ENCODE results near the gene SDCCAG8.

SDCCAG8 gene

DNA sequence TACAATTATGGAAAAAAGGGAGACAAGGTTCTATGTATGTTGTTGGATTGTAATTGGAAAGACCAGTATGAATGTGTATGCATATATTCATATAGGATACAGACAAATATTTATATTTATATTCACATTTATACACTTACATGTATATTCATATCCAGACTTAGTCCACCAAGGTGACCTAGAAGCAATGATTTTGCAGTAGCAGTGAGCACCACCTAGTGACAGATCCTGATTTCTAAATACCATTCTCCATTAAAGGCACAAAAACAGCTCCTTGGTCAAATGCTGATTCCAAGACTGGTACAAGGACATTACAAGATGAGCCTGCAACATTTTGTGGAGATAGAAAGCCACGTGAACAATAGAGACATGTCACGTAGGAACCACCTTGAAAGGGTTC is 153.4 kb downstream of the SDCCAG8 start:
- CTCF ChIA-PET = interaction anchor here (1.4 kb wide), 1 partner anchor 66 kb away, joined by 3 read pairs; no protein-coding TSS in a partner anchor
- TF ChIP-seq FOXA1 (IDR thresholded peaks at IDR 0.05) (no peak), ELF4 (IDR thresholded peaks at IDR 0.05) (no peak), LEF1 (IDR thresholded peaks at IDR 0.05; ENCODE audit: borderline replicate concordance) (no peak), CTBP1 (IDR thresholded peaks at IDR 0.05; ENCODE audit: borderline replicate concordance) (no peak), SUZ12 (IDR thresholded peaks at IDR 0.05) (no peak), SP1 (IDR thresholded peaks at IDR 0.05) (no peak), BHLHE40 (IDR thresholded peaks at IDR 0.05; ENCODE audit: borderline replicate concordance) (no peak), FOXM1 (IDR thresholded peaks at IDR 0.05; ENCODE audit: borderline replicate concordance) (no peak), ZNF384 (IDR thresholded peaks at IDR 0.05) (no peak), FOXK2 (IDR thresholded peaks at IDR 0.05) (no peak), TARDBP (IDR thresholded peaks at IDR 0.05) (no peak), L3MBTL2 (conservative IDR thresholded peaks at IDR 0.05) (no peak), NFRKB (IDR thresholded peaks at IDR 0.05) (no peak), HDGF (IDR thresholded peaks at IDR 0.05; ENCODE audit: borderline replicate concordance) (no peak), ARNT (IDR thresholded peaks at IDR 0.05) (no peak)
- TF ChIP-seq, protein P1, sequence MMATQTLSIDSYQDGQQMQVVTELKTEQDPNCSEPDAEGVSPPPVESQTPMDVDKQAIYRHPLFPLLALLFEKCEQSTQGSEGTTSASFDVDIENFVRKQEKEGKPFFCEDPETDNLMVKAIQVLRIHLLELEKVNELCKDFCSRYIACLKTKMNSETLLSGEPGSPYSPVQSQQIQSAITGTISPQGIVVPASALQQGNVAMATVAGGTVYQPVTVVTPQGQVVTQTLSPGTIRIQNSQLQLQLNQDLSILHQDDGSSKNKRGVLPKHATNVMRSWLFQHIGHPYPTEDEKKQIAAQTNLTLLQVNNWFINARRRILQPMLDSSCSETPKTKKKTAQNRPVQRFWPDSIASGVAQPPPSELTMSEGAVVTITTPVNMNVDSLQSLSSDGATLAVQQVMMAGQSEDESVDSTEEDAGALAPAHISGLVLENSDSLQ (IDR thresholded peaks at IDR 0.05) = no peak
- POLR2A ChIA-PET = no interaction called here
- no peak for DNase-seq (ENCODE audit: extremely low spot score)

DNA sequence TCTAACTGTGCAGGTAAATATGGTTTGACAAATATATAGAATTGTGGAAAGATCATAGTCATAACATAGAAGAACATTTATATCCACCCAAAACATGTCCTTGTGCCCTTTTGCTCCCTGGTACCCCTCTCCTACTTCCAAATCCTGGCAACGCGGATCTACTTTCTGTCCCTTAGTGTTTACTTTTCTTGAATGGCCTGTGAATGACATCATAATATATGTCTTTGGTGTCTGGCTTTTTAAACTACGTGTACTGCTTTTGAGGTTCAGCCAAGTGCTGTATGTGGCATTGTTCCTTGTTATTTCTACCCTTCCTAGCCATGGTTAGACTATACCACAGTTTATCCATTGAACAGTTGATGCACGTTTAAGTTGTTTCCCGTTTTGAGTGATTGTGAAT is 155.6 kb downstream of the SDCCAG8 start:
- no peak for TF ChIP-seq ZNF384 (IDR thresholded peaks at IDR 0.05)
- TF ChIP-seq SUZ12 (IDR thresholded peaks at IDR 0.05) = no peak
- TF ChIP-seq NFRKB (IDR thresholded peaks at IDR 0.05) = no peak
- TF ChIP-seq LEF1 (IDR thresholded peaks at IDR 0.05; ENCODE audit: borderline replicate concordance) = no peak
- no peak for TF ChIP-seq ELF4 (IDR thresholded peaks at IDR 0.05)
- DNase-seq (ENCODE audit: extremely low spot score) = no peak
- POLR2A ChIA-PET = no interaction called here
- CTCF ChIA-PET = no interaction called here

GRCh38 chr1:243413431-243414151 is 157.8 kb downstream of the SDCCAG8 start:
- no peak for TF ChIP-seq ELF4 (IDR thresholded peaks at IDR 0.05)
- no peak for TF ChIP-seq CTBP1 (IDR thresholded peaks at IDR 0.05; ENCODE audit: borderline replicate concordance)
- no peak for TF ChIP-seq NFRKB (IDR thresholded peaks at IDR 0.05)
- no peak for TF ChIP-seq ARNT (IDR thresholded peaks at IDR 0.05)
- TF ChIP-seq HDGF (IDR thresholded peaks at IDR 0.05; ENCODE audit: borderline replicate concordance) = no peak
- DNase-seq (ENCODE audit: extremely low spot score) = no peak
- ChIA-PET CTCF (no interaction called here), POLR2A (no interaction called here)

DNA sequence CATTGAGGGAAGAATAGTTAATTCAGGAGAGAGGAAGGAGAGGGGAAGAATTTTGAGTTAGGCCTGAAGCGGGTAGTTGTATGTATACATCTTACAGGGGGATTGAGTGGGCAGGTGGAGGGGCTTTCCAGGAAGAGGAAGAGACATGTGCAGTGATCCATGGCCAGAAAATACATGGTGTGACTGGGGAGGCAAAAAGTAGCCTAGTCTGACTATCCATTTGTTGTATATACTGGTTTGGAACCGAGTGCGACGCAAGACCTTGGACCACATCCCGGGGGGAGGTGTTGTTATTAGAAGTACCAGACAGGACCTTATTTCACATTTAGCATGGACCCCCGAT is 158.3 kb downstream of the SDCCAG8 start:
- TF ChIP-seq, protein P1 (IDR thresholded peaks at IDR 0.05) = no peak
- no peak for TF ChIP-seq ZNF384 (IDR thresholded peaks at IDR 0.05)
- TF ChIP-seq NFRKB (IDR thresholded peaks at IDR 0.05) = no peak
- no peak for TF ChIP-seq ELF4 (IDR thresholded peaks at IDR 0.05)
- TF ChIP-seq SUZ12 (IDR thresholded peaks at IDR 0.05) = no peak
- no peak for TF ChIP-seq BHLHE40 (IDR thresholded peaks at IDR 0.05; ENCODE audit: borderline replicate concordance)
- TF ChIP-seq FOXM1 (IDR thresholded peaks at IDR 0.05; ENCODE audit: borderline replicate concordance) = no peak
- no peak for DNase-seq (ENCODE audit: extremely low spot score)
- POLR2A ChIA-PET = no interaction called here
- CTCF ChIA-PET = interaction anchor here (0.5 kb wide), 1 partner anchor 13 kb away, joined by 3 read pairs; no protein-coding TSS in a partner anchor

DNA sequence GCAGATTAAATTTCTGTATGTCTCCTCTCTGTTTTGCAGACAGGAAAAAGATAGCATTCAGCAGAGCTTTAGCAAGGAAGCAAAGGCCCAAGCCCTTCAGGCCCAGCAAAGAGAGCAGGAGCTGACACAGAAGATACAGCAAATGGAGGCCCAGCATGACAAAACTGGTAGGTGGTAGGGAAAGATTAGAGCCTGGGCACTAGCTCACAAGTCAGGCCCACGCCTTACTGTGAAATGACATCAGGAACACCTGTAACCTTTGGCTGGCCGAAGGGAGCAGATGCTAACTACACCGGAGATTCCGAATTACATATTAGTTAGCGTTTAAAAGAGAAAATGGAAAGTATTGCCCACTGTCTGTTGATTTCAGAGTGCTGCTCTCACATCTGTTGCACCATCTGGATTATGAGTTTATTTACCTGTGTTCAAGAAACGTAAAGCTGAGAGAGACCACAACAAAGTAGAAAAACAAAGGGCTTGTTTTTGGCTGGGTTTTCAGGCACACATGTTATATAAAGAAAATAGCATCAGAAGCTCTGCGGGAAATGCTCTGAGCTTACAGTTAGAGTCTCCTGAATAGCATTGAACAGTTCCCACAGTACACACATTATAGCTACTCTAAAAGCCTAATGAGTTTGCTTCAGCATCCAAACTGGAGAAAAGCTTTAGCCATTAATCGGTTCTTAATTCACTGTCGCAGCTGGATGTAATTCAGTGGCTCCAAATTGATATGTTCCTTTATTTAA is 160.0 kb downstream of the SDCCAG8 start:
- no peak for TF ChIP-seq FOXK2 (IDR thresholded peaks at IDR 0.05)
- TF ChIP-seq NFRKB (IDR thresholded peaks at IDR 0.05) = no peak
- TF ChIP-seq ARNT (IDR thresholded peaks at IDR 0.05) = no peak
- no peak for TF ChIP-seq FOXM1 (IDR thresholded peaks at IDR 0.05; ENCODE audit: borderline replicate concordance)
- no peak for TF ChIP-seq HDGF (IDR thresholded peaks at IDR 0.05; ENCODE audit: borderline replicate concordance)
- TF ChIP-seq LEF1 (IDR thresholded peaks at IDR 0.05; ENCODE audit: borderline replicate concordance) = no peak
- TF ChIP-seq L3MBTL2 (conservative IDR thresholded peaks at IDR 0.05) = no peak
- TF ChIP-seq TARDBP (IDR thresholded peaks at IDR 0.05) = no peak
- TF ChIP-seq ELF4 (IDR thresholded peaks at IDR 0.05) = no peak
- TF ChIP-seq, protein P1 (IDR thresholded peaks at IDR 0.05) = no peak
- no peak for TF ChIP-seq ZNF384 (IDR thresholded peaks at IDR 0.05)
- TF ChIP-seq SUZ12 (IDR thresholded peaks at IDR 0.05) = no peak
- no peak for TF ChIP-seq CTBP1 (IDR thresholded peaks at IDR 0.05; ENCODE audit: borderline replicate concordance)
- no peak for TF ChIP-seq FOXA1 (IDR thresholded peaks at IDR 0.05)
- no peak for TF ChIP-seq BHLHE40 (IDR thresholded peaks at IDR 0.05; ENCODE audit: borderline replicate concordance)
- TF ChIP-seq SP1 (IDR thresholded peaks at IDR 0.05) = no peak
- DNase-seq (ENCODE audit: extremely low spot score) = no peak
- CTCF ChIA-PET = interaction anchor here (0.6 kb wide), 1 partner anchor 1225 kb away, joined by 5 read pairs; no protein-coding TSS in a partner anchor
- POLR2A ChIA-PET = no interaction called here

GRCh38 chr1:243416495-243416894 is 160.7 kb downstream of the SDCCAG8 start:
- CTCF ChIA-PET = interaction anchor here (0.6 kb wide), 1 partner anchor 1225 kb away, joined by 5 read pairs; no protein-coding TSS in a partner anchor

More at GRCh38 chr1:243416495-243416894, 160.7 kb downstream of the SDCCAG8 start:
- POLR2A ChIA-PET = no interaction called here
- no peak for DNase-seq (ENCODE audit: extremely low spot score)
- no peak for TF ChIP-seq HDGF (IDR thresholded peaks at IDR 0.05; ENCODE audit: borderline replicate concordance)
- TF ChIP-seq TARDBP (IDR thresholded peaks at IDR 0.05) = no peak
- TF ChIP-seq FOXA1 (IDR thresholded peaks at IDR 0.05) = no peak
- TF ChIP-seq SP1 (IDR thresholded peaks at IDR 0.05) = no peak
- TF ChIP-seq, protein P1 (IDR thresholded peaks at IDR 0.05) = no peak
